NCI-H345 treated with DMSO at 0.1 percent for 48 hours (cell line): ENCODE results near the gene SH3RF3.
"Not testable (repeated sequence)": the region's sequence is repeated elsewhere in the genome, so short reads cannot be mapped to it uniquely, and the experiment has no call there.

Experiments
- DNase-seq: peaks from one replicate; lab custom pipeline; 2025; ENCODE audit not compliant: unreplicated experiment; lab: John Stamatoyannopoulos, UW

The SH3RF3 gene

GRCh38 chr2:109530712-109531111 lies 401.7 kb downstream of the SH3RF3 start:
- no peak for DNase-seq

GRCh38 chr2:109531221-109531620 lies 402.2 kb downstream of the SH3RF3 start:
- DNase-seq = no peak

GRCh38 chr2:109531896-109532727 lies 403.1 kb downstream of the SH3RF3 start:
- DNase-seq = no peak

- DNase-seq = no peak
Measured at GRCh38 chr2:109532728-109533076, 403.7 kb downstream of the SH3RF3 start.

- DNase-seq = no peak
Measured at GRCh38 chr2:109533823-109534222, 404.8 kb downstream of the SH3RF3 start.

- DNase-seq = no peak
Measured at GRCh38 chr2:109535217-109535946, 406.4 kb downstream of the SH3RF3 start.

GRCh38 chr2:109536556-109536955 lies 407.6 kb downstream of the SH3RF3 start:
- DNase-seq = not testable (repeated sequence)

- no peak for DNase-seq
Measured at GRCh38 chr2:109537565-109538222, 408.7 kb downstream of the SH3RF3 start.

GRCh38 chr2:109538546-109538945 lies 409.5 kb downstream of the SH3RF3 start:
- DNase-seq = no peak

- no peak for DNase-seq
Measured at GRCh38 chr2:109542384-109542783, 413.4 kb downstream of the SH3RF3 start.

GRCh38 chr2:109545828-109546713 lies 417.1 kb downstream of the SH3RF3 start:
- DNase-seq = no peak

- no peak for DNase-seq
Measured at GRCh38 chr2:109547280-109547679, 418.3 kb downstream of the SH3RF3 start.

GRCh38 chr2:109549016-109549590 lies 420.1 kb downstream of the SH3RF3 start:
- no peak for DNase-seq
